Measurements from ENCODE around the gene ZNF17.
"Not testable (repeated sequence)": the region's sequence is repeated elsewhere in the genome, so short reads cannot be mapped to it uniquely, and the experiment has no call there.

Gene ZNF17

GRCh38 chr19:57410877-57411671 is at the start of gene ZNF17:
Gene ZNF17 (plus strand): TSS chr19:57411161. CDS start chr19:57413616, 2,455 bp downstream.
- FAIRE-seq: no peak

- no peak for FAIRE-seq
These were observed 48.5 kb upstream of the ZNF17 start for GRCh38 chr19:57362419-57362818.

- peak; percentile 85 for FAIRE-seq
These were observed 47.8 kb upstream of the ZNF17 start, which contains the start of the genes TRAPPC2B and ZNF547 for GRCh38 chr19:57362997-57363687. Gene TRAPPC2B (plus strand): TSS chr19:57363551. CDS start chr19:57364834, 1,283 bp downstream. Gene ZNF547 (plus strand): TSS chr19:57363551. CDS start chr19:57368556, 5,005 bp downstream.

- no peak for FAIRE-seq
These were observed 47.2 kb upstream of the ZNF17 start for GRCh38 chr19:57363688-57364181.

GRCh38 chr19:57366776-57367175 is 44.2 kb upstream of the ZNF17 start:
- no peak for FAIRE-seq

- no peak for FAIRE-seq
These were observed 36.8 kb upstream of the ZNF17 start for GRCh38 chr19:57374179-57374578.

GRCh38 chr19:57374647-57375046 is 36.3 kb upstream of the ZNF17 start:
- not testable (repeated sequence) for FAIRE-seq

GRCh38 chr19:57376151-57376550 is 34.8 kb upstream of the ZNF17 start:
- FAIRE-seq: no peak

- FAIRE-seq: no peak
These were observed 33.3 kb upstream of the ZNF17 start for GRCh38 chr19:57377498-57378146.

- no peak for FAIRE-seq
These were observed 30.0 kb upstream of the ZNF17 start for GRCh38 chr19:57380923-57381322.

GRCh38 chr19:57382806-57383488 is 28.0 kb upstream of the ZNF17 start:
- no peak for FAIRE-seq

- FAIRE-seq: no peak
These were observed 21.7 kb upstream of the ZNF17 start for GRCh38 chr19:57389194-57389729.

GRCh38 chr19:57389730-57390598 is 21.0 kb upstream of the ZNF17 start, which contains the start of gene ZNF548:
Gene ZNF548 (plus strand): TSS chr19:57389854. CDS start chr19:57390100, 246 bp downstream.
- peak; percentile 38 for FAIRE-seq

GRCh38 chr19:57395710-57396109 is 15.3 kb upstream of the ZNF17 start:
- no peak for FAIRE-seq

- FAIRE-seq: no peak
These were observed 12.1 kb upstream of the ZNF17 start for GRCh38 chr19:57398868-57399267.

GRCh38 chr19:57403737-57404563 is 7.0 kb upstream of the ZNF17 start:
- FAIRE-seq: no peak

- FAIRE-seq: no peak
These were observed 4.3 kb upstream of the ZNF17 start for GRCh38 chr19:57406516-57407123.

GRCh38 chr19:57419439-57419838 is 8.5 kb downstream of the ZNF17 start:
- FAIRE-seq: no peak

- FAIRE-seq: no peak
These were observed 10.1 kb downstream of the ZNF17 start for GRCh38 chr19:57421037-57421436.
